ENCODE results near the gene EEF2K.
"Not testable (repeated sequence)": the region's sequence is repeated elsewhere in the genome, so short reads cannot be mapped to it uniquely, and the experiment has no call there.

The EEF2K gene

DNA sequence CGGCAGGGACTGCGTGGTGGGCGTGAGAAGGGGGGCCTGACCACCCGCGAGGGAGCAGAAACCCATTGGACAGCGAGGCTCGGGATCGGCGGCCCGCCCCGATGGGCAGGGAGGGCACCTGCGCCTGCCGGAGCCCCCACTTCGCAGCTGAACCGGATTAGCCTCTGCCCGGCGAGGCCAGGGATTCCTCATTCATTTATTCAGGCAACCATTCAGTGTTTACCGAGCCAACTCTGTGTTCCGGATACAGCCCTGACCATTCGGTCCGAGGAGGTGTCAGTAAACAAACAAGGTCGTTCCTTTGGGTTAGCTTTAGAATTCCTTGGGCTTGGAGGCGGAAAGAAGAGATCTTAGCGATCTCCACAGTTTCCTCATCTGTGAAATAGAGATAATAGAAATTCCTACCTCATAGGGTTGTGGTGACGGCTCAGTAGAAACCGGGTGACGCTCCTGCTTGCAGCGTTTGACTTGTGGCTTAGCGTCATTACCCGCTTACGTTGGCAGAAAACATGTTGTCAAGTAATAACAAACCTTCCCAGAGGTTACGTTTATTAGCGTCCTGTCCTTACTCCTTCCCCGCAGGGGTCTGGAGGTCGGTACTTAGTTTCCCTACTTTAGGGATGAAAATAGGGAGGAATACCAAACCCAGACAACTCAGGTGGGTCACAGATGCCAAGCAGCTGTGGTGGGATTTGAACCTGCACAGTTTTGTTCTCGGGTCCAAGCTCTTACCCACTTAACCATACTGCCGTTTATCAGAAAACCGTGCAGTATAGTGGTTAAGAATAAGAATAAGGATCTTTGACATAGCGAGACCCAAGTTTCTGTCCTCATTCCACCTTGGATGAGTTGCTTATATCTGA is 92.0 kb downstream of the EEF2K start:
- DNase-seq = peak; percentile 67

DNA sequence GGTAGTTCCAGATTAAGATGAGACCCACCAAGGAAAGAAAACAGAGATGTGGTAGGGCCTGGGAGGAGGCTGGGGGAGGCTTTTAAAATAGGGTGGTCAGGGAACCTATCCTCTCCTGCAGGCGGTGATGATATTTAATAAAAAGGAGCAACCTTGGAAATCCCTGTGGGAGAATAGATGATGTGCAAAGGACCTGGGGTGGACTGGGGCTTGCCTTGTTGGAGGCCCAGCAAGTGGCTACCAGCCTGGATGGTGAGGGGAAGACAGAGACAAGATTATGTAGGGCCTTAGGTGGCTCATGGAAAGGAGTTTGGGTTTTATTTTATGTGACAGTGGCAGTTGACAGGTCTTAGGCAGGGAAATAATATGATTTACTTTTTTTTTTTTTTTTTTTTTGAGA is 93.0 kb downstream of the EEF2K start:
- DNase-seq = no peak

DNA sequence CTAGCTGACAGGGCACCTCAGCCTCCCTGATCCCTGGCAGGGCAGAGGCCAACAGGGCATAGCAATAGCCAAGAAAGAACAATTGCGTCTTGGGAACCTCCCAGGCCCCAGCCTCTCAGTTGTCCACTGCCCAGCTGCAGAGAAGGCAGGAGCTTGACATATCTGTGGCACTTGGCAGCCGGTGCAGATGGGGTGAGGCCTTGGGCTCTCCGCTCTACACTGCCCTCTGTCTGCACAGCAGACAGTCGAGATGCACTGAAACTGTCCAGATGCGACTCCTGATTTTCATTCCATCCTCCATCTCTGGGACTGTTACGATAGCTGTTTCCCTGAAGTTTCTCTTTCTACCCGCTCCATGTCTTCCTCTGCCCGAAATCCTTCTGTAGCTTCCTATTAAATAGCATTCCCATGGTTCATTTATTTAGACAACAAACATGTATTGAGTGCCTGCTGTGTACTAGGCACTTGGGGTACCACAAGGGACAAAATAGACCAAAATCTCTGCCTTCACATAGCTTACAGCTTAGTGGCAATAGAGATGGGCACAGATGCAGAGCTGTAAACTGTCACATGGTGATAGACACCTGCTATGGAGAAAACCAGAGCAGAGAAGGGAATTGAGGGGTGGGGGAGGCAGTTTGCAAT is 94.5 kb downstream of the EEF2K start:
- no peak for DNase-seq

DNA sequence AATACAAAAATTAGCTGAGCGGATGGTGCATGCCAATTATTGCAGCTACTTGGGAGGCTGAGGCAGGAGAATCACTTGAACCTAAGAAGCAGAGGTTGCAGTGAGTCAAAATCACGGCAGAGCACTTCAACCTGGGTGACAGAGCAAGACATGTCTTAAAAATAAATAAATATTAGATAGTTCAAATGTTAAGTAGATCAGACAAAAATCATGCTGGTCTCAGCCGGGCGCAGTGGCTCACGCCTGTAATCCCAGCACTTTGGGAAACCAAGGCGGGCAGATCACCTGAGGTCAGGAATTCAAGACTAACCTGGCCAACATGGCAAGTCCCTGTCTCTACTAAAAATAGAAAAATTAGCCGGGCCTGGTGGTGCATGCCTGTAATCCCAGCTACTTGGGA is 95.3 kb downstream of the EEF2K start:
- not testable (repeated sequence) for DNase-seq

DNA sequence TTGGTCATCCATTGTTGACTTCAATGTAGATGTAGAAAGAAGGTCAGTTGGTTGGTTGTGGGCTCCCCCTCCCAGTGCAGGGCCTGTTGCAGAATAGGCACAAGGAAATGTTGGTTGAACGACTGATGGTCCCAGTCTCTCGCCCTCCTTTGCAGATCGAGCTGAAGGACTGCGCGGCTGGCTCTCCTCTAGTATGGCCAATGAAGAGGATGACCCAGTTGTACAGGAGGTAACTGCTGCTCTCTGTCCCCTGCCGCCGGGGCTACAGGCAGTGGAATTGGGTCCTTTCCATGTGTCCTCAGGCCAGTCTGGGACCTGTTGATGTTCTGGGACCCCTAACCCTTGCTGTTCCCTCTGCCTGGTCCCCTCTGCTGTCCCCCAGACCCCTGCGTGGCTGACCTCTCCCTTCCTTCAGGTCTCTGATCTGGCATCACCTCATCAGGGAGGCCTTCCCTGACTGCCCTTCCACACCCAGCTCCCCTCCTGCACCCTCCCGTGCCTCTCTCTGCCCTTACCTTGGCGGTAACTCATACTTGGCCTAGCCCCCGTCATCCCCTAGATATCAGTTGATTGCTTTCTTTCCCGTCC is 96.8 kb downstream of the EEF2K start:
- no peak for DNase-seq

DNA sequence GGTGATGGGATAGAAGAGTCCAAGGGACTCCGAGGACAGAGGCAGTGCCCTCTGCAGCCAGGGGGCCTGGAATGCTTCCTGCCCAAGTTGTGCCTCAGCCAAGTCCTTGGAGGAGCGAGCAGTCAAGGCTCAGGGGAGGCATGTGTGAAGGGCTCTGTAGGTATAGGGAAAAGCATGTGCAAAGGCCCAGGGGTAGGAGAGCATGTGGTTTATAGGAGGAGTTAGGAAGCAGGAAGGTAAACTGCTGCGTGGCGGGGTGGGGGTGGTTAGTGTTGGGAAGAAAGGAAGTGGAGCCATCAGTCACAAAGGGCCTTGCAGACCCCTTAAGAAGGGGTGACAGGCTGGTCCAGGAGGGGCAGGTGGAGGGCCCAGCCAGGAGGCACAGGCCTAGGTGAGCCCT is 98.3 kb downstream of the EEF2K start:
- no peak for DNase-seq

DNA sequence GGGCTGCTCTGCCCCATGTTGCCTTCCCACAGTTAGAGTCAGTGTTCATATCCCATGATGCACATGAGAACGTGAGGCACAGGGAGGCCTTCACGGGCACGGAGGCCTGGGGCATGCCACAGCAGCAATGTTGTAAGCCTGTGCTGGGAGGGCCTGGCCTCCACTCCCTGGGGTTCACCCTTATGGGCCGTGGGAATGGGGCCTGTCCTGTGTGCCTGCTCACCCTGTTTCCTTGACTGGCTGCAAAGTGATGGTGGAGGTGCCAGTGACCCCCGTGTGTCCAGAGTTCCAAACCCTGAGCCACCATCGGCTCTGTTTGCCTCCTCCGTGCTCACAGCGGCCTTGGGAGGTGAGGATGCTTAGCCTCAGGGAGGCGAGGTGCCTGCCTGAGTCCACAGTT is 100.7 kb downstream of the EEF2K start:
- DNase-seq = no peak

DNA sequence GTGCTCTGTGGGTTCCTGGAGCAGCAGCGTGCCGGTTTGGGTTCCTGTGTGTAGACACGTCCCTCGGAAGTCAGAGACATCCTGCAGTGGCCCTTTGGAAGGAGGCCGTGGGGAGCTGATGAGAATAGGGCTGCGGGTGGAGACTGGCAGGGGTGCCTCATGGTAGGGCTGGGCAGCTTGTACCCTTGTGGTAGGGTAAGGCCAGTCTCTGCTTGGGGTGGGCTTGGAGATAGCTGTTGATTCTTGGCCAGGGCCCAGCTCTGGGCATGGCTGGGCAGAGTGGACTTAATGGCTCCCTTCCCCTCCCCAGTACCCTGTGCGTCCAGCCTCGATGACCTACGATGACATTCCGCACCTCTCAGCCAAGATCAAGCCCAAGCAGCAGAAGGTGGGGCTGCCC is 101.8 kb downstream of the EEF2K start:
- no peak for DNase-seq

DNA sequence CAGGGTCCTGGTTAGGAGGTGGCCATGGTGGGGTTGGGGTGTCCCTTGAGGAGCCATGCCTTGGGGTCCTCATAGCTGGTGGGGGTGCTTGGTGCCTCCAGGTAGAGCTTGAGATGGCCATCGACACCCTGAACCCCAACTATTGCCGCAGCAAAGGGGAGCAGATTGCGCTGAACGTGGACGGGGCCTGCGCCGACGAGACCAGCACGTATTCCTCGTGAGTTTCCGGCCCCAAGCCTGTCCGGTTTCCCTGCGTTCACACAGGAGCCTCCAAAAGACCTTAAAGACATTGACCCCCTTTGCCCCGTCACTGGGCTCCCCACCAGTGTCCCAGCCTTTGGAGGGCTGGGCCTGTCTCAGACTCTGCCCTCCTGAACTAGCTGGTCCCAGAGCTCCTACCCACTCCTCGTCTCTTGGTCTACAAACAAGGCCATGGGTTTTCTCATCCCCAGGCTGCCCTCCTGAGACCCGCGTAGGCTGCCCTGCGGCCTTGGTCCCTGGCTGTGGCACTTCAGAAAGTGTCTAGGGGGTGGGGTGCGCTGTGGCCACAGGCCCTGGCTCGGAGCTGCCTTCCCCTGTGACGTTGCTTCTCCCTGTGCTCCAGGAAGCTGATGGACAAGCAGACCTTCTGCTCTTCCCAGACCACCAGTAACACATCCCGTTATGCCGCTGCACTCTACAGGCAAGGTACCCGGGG is 102.9 kb downstream of the EEF2K start:
- DNase-seq = no peak

DNA sequence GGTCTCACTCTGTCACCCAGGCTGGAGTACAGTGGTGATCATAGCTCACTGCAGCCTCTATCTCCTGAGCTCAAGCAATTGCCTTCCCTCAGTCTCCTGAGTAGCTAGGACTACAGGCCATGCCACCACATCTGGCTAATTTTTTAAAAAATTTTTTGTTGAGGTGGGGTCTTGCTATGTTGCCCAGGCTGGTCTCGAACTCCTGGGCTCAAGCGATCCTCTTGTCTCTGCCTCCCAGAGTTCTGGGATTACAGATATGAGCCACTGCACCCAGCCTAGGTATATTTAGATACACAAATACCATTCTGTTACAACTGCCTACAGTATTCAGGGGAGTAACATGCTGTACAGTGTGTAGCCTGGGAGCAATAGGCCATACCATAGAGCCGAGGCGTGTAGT is 105.4 kb downstream of the EEF2K start:
- DNase-seq = no peak

DNA sequence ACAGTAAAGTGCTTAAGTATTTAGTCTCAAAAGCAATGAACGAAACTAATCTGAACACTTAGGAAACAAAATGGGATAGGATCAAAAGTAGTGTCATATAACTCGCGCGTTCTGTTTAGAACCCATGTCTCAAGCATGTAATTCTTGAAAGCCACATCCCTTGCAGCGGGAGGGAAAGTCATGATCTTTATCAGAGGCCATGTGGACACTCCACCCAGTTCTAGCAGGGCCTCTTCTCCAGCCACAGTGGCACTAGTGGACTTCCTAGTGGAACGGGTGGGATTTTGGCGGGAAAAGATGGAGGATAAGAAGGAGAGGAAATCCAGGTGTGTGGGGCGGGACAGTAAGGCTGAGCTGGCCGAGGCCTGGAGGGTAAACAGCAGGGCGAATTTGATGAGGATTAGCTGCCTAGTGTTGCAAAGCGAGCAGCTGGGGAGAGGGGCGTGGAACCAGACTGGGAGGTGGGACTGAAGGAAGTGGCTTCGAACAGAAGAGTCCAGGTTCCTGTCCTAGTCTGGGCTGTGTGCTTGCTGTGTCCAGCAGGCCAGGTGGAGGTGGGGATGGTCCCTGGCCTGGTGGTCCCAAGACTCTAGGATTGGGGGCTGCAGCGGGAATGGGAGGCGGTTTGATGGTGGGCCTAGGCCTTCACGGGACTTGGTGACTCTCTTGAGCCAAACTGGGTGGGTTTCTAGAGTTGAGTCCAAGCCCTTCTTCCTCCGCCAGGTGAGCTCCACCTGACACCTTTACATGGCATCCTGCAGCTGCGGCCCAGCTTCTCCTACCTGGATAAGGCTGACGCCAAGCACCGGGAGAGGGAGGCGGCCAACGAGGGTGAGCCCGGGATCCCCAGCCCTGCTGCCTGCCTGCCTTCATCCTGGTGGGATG is 107.1 kb downstream of the EEF2K start:
- no peak for DNase-seq

DNA sequence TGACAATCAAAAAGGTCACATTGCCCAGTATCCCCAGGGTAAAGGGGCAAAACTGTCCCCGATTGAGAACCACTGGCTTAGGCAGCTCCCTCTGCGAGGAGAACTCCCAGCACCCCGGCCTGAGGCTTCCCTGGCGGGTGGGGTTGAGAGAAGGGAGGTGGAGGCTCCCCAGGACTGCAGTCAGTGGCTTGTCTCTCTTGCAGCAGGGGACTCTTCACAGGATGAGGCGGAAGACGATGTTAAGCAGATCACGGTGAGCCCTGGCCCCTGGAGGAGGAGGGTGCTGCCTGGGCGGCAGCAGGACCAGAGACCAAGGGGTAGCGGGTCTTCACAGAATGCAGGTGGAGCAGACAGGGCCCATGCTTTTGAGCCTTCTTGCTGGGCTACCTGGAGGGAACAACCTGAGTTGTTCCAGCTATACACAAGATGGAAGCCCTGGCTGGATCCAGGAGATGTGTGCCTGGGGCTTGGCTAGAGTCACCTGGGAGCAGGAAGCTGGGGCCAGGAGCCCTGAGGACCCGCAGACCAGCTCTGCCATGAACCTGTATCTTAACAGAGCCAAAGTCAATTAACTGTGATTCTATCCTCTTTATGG is 107.9 kb downstream of the EEF2K start:
- no peak for DNase-seq

DNA sequence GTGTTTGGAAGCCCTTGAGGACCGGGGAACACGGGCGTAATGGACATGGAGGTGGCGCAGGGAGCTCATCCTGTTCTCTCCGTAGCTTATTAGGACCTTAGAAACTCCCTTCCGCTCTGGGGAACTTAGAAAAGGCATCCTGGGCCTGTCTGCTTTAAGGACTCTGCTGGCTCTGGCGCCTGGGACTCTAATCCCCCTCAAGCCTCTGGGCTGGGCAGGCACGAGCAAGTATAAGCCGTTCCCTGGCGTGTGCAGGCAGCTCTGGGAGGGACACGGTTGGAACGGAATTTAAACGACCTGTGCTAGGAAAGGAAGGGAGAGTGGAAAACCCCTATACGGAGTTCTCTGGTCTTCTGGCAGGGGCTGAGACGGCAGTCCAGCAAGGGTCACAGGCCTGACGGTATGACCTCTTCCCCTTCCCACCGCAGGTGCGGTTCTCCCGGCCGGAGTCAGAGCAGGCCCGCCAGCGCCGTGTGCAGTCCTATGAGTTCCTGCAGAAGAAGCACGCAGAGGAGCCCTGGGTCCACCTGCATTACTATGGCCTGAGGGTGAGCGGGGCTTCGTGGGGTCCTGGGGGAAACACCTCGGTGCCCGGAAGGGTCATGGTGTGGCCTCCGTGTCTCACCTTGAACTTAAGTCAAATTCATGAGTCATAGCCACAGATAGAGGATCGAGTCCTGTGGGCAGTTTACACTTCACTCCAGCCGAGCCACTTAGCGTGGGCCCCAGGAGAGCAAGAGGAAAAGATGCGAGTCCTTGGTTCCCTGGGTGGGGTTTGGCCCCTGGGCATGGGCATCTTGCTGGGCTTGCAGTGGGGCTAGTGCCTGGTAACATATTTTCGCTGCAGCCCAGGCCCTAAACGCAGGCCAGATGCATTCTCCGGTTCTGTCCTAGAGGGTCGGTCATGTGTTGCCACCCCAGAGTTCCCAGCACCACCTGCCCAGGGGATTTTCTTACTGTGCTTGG is 108.9 kb downstream of the EEF2K start:
- no peak for DNase-seq

DNA sequence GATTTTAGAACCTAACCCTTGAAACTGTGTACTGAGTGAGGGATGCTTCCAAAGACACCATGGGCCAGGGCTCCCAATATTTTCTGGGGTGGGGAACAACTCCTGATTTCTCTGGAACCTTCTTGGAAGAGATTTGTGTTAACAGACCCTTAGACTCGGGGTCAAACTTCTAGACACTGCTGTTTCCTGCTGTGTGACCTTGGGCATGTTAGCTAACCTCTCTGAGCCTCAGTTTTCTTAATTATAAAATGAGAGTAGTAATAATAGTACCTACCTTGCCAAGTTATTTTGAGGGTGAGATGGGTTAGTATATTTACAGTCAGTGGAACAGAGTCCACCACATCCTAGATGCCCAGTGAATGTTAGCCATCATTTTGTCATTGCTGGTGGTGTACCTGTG is 109.9 kb downstream of the EEF2K start:
- DNase-seq = no peak

DNA sequence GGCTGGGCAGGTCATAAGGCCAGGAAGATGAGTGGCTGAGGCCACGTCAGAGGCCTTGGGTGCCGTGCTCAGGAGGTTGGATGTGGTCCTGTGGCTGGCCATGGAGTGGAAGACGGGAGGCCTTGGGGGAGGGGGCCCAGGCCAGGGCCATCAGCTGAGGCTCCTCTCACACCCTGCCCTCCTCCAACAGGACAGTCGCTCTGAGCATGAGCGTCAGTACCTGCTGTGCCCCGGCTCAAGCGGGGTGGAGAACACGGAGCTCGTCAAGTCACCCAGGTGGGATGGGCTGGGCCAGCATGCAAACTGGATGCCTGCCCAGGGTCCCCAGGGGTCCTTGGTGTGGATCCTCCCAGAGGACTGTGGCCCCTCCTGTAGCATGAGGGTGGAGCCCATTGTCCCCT is 110.3 kb downstream of the EEF2K start:
- no peak for DNase-seq

DNA sequence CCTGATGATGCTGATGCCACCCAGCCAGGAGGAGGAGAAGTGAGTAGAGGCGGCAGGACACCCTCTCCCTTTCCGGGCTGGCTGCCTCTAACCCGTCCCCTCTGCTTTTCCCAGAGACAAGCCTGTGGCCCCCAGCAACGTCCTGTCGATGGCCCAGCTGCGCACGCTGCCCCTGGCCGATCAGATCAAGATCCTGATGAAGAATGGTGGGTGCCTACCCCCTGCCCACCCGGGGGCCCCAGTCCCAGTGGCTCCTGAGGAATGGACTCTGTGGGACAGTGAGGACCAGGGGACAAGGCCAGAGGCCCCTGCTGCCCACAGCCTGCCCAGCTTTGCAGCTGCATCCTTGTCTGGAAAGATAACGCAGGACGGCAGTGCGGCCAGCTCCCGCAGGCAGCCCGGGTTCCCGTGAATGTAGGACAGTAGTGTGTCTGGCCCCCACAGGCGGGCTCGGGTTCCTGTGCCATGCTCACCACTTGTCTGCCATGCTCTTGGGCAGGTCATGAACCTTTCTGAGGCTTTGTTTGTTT is 111.0 kb downstream of the EEF2K start:
- no peak for DNase-seq

DNA sequence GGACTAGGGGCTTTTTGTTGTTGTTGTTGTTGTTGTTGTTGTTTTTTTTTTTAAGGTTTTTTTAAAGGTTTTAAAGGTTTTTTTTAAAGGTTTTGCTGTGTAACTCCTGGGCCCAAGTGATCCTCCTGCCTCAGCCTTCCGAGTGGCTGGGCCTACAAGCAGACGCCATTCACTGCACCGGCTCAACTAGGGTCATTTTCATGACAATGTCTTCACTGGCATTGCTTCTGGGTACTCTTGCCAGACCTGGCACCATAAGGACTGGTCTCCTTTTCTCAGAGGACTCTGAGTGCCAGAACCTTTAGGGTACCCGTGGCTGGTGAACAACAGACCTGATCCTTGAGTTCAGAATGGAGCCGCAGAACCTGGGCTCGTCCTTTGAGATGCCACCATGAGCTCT is 111.5 kb downstream of the EEF2K start:
- DNase-seq = no peak

DNA sequence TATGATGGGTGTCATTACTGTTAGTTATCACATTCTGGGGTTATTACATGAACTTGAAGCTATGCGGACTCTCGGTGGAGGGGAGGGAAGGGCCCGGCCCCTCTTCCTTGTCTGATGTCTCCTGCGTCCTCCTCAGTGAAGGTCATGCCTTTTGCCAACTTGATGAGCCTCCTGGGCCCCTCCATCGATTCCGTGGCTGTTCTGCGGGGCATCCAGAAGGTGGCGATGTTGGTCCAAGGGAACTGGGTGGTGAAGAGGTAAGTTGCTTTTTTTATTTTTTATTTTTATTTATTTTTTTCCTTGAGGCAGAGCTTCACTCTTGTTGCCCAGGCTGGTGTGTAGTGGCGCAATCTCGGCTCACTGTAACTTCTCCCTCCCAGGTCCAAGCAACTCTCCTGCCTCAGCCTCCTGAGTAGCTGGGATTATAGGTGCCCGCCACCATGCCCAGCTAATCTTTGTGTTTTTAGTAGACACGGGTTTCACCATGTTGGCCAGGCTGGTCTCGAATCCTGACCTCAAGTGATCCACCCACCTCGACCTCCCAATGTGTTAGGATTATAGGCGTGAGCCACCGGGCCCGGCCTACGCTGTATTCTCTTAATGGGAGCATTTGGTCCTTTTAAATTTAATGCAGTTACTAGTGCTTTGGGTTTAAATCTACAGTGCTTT is 112.7 kb downstream of the EEF2K start:
- no peak for DNase-seq

DNA sequence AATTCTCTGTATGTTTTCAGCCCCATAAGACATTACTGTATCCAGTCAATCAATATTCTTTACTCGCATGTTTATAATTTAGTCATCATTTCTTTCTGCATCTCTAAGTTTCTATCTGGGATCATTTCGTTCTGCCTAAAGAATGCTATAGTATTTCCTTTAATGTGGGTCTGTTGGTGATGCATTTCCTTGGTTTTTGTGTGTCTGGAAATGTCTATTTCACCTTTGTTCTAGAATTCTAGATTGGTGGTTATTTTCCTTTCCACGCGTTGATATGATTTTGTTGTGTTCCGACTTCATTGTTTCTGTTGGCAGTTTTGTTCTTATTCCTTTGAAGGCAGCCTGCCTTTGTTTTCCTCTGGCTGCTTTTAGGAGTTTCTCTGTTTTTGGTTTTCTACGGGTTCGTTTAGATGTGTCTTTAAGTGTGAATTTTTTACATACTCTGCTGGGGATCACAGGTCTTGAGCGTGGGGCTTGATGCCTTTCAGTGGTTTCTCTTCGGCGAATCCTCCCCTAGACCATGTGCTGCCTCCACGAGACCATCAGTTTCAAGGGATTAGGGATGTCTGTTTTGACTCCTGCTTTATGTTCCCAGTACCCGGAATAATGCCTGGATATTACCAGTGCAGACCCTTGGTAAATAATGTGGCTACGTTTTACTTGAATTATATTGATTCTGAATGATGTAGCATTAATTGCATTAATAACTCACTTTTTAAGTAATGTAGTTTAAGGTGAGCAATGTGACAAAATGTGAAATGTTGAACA is 114.7 kb downstream of the EEF2K start:
- DNase-seq = no peak
